Esophagus muscularis mucosa (tissue), 3 donors: ENCODE measurements around the gene NRARP.

Experiments
- POLR2A ChIP-seq: fragments of 450-650 bp; IDR thresholded peaks from one replicate; pipeline ENCODE4 v1.6.1; 2017; ENCODE audit warnings: antibody characterized with exemption, moderate library complexity, mild to moderate bottlenecking, low read depth
- POLR2AphosphoS5 ChIP-seq, 2 donors: sonication (generic); formaldehyde crosslinking; IDR thresholded peaks; one replicate each; pipeline ENCODE4 v1.6.1; 2017; ENCODE audit warnings: antibody characterized with exemption in 2 of 2
- TF ChIP-seq, protein P1 (sequence below), 3 experiments: fragments of 200-600 bp in 2 of 3; fragments of 450-650 bp in 1 of 3; sonication (generic) in 2 of 3; IDR thresholded peaks; one replicate each; pipeline ENCODE4 v1.5.1; 2017 to 2019; ENCODE audit warnings: antibody characterized with exemption in 3 of 3, mild to moderate bottlenecking in 2 of 3, moderate library complexity in 1 of 3

DNA sequence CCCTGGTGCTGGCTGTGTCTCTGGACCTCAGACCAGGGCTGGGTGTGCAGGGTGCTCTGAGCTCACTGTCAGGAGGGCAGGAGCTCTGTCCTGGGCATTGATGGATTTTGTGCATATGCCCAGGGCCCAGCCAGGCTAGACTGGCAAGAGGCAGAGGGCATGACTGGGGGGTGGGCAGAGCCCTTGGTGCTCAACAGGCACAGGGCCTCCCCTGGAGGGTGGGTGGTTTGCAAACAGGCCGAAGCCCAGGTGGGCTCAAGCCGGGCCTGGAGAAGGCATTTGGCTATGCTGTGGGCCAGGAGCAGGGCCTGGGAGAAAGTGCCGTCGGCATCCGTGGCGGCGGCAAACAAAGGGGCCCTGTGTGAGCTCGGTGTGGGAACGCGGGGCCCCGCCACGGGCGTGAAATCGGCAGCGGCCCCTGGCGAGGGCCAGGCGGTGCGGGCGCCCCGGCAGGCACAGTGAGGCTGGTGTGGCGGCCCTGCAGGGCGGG, 1.9 kb upstream of the NRARP start:
- TF ChIP-seq POLR2A = no peak
- no peak for TF ChIP-seq POLR2AphosphoS5 (IDR thresholded peaks at IDR 0.05)
- TF ChIP-seq, protein P1, sequence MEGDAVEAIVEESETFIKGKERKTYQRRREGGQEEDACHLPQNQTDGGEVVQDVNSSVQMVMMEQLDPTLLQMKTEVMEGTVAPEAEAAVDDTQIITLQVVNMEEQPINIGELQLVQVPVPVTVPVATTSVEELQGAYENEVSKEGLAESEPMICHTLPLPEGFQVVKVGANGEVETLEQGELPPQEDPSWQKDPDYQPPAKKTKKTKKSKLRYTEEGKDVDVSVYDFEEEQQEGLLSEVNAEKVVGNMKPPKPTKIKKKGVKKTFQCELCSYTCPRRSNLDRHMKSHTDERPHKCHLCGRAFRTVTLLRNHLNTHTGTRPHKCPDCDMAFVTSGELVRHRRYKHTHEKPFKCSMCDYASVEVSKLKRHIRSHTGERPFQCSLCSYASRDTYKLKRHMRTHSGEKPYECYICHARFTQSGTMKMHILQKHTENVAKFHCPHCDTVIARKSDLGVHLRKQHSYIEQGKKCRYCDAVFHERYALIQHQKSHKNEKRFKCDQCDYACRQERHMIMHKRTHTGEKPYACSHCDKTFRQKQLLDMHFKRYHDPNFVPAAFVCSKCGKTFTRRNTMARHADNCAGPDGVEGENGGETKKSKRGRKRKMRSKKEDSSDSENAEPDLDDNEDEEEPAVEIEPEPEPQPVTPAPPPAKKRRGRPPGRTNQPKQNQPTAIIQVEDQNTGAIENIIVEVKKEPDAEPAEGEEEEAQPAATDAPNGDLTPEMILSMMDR (IDR thresholded peaks at IDR 0.05) = no peak
